Transverse colon (tissue), 4 donors: ENCODE measurements around the gene ATP1A4. TPM values are rescaled to one million over a fixed set of nuclear protein-coding genes. Genes with fewer than 3 reads are reported as not detected.

ENCODE experiments used
- DNase-seq: peaks from one replicate; pipeline ENCODE4 v3.0.0-alpha.2; 2019
- H3K27ac ChIP-seq, 4 donors: fragments of 200-600 bp; sonication (generic); 2 replicates each; pipeline ENCODE4 v1.5.1; 2016 to 2018; ENCODE audit warnings: inconsistent platforms in 4 of 4
- H3K27me3 ChIP-seq: fragments of 200-600 bp; sonication (generic); 2 replicates; pipeline ENCODE4 v1.5.1; 2017; ENCODE audit warnings: inconsistent platforms
- H3K36me3 ChIP-seq, 4 donors: fragments of 200-600 bp; sonication (generic); 2 replicates each; pipeline ENCODE4 v1.5.1; 2017 to 2019; ENCODE audit warnings: inconsistent platforms in 4 of 4
- H3K4me1 ChIP-seq, 4 donors: fragments of 200-600 bp; sonication (generic); 2 replicates each; pipeline ENCODE4 v1.5.1; 2017 to 2020; ENCODE audit warnings: inconsistent platforms in 4 of 4
- H3K4me3 ChIP-seq, 4 donors: fragments of 200-600 bp; sonication (generic); 1 replicate in 1 of 4; 2 replicates in 3 of 4; pipeline versions ENCODE4 v1.5.1 to v1.6.1; 2017 to 2019; ENCODE audit warnings: inconsistent platforms in 4 of 4
- H3K9me3 ChIP-seq, 2 donors: fragments of 200-600 bp; sonication (generic); 2 replicates each; pipeline ENCODE4 v1.5.1; 2017 to 2019; ENCODE audit warnings: inconsistent platforms in 2 of 2
- CTCF ChIP-seq, 5 experiments: fragments of 200-600 bp in 3 of 5; fragments of 450-650 bp in 2 of 5; sonication (generic) in 3 of 5; IDR thresholded peaks; 1 replicate in 2 of 5; 2 replicates in 3 of 5; pipeline ENCODE4 v1.5.1; 2016 to 2017; ENCODE audit warnings: antibody characterized with exemption in 5 of 5, inconsistent platforms in 3 of 5, mild to moderate bottlenecking in 2 of 5, moderate library complexity in 1 of 5
- EP300 ChIP-seq: sonication (generic); formaldehyde crosslinking; IDR thresholded peaks from one replicate; pipeline ENCODE4 v1.6.1; 2017; ENCODE audit warnings: antibody characterized with exemption, low read depth
- POLR2A ChIP-seq: fragments of 450-650 bp; IDR thresholded peaks from one replicate; pipeline ENCODE4 v1.6.1; 2016; ENCODE audit warnings: antibody characterized with exemption, mild to moderate bottlenecking, moderate library complexity
- POLR2AphosphoS5 ChIP-seq, 3 donors: sonication (generic); formaldehyde crosslinking; IDR thresholded peaks; one replicate each; pipeline ENCODE4 v1.6.1; 2016; ENCODE audit warnings: antibody characterized with exemption in 3 of 3
- WGBS, 2 donors: methylation state at CpG; one replicate each; pipeline ENCODE4 v1.1.5; 2018; ENCODE audit warnings: low coverage in 1 of 2; 5-methylcytosine and 5-hydroxymethylcytosine counted together
- in situ Hi-C, 4 donors: fragments of 200-750 bp; cut with MboI; loops; one replicate each; pipeline versions ENCODE4 v1.15.0 to v1.15.1; 2017; ENCODE audit warnings: low sequenced_read_pairs in 3 of 4, low pct_ligation_motif_present in 1 of 4, low pct_unique_long_range_greater_than_20kb in 1 of 4
- intact Hi-C: fragments of 100-400 bp; cut with DNase I; formaldehyde crosslinking; loops from one replicate; pipeline ENCODE4 v1.15.1; 2023; ENCODE audit warnings: low total_unique reads
- total RNA-seq, 4 donors: library from RNA; depleted of rRNA; stranded (reverse); fragments of >200 nt; gene quantifications; one replicate each; pipeline ENCODE4 v1.1.0, GENCODE V29; 2016

Gene ATP1A4
- total RNA-seq, 4 donors from 2014 or later = 0.20 TPM; not detected in 3

DNA sequence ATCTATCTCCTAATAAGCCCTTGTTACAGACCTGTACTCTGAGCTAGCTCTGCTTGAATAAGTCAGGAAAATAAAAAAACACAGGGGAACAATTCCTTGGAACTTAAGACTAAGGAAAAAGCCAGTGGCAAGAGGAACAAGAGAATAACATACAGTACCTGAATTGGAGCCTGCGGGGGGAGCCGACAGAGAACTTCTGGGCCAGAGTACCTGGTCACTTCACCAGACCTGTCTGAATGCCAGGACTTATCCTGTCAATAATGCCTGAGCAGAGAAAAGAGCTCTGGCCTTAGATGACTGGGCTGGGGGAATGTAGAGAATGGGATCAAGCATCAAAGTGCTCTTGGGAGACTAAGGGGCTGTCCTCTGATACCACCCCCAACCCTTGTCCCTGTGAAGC, 68.9 kb downstream of the ATP1A4 start:
- intact Hi-C loops (no loop called here), in situ Hi-C loops (no loop called here)
- H3K36me3 ChIP-seq = peaks cover 0 to 50% (median 22%) of the 10 kb centered on the region in 4 donors
- H3K4me3 ChIP-seq = no peak overlapping the region
- WGBS, 2 donors = 88 to 92% methylated on average over 2 of the region's 2 CpGs
- H3K4me1 ChIP-seq = peaks cover 17 to 30% (median 25%) of the 10 kb centered on the region in 4 donors
- no peaks in the 10 kb centered on the region for H3K27me3 ChIP-seq
- no peaks in the 10 kb centered on the region for H3K9me3 ChIP-seq
- no peak for DNase-seq
- no peak for TF ChIP-seq POLR2A
- TF ChIP-seq EP300 = no peak
- no peak for TF ChIP-seq POLR2AphosphoS5 (IDR thresholded peaks at IDR 0.05)
- TF ChIP-seq CTCF (IDR thresholded peaks at IDR 0.05) = no peak
- no peak overlapping the region for H3K27ac ChIP-seq

GRCh38 chr1:160221089-160221488, 69.7 kb downstream of the ATP1A4 start:
- H3K4me1 ChIP-seq = peaks cover 17 to 29% (median 25%) of the 10 kb centered on the region in 4 donors
- no peak overlapping the region for H3K27ac ChIP-seq
- in situ Hi-C loops (no loop called here), intact Hi-C loops (no loop called here)
- no peaks in the 10 kb centered on the region for H3K9me3 ChIP-seq
- H3K4me3 ChIP-seq = no peak overlapping the region
- H3K27me3 ChIP-seq = no peaks in the 10 kb centered on the region
- DNase-seq = no peak
- H3K36me3 ChIP-seq = peaks cover 0 to 55% (median 26%) of the 10 kb centered on the region in 4 donors
- TF ChIP-seq CTCF (IDR thresholded peaks at IDR 0.05) = no peak
- no peak for TF ChIP-seq EP300
- TF ChIP-seq POLR2A = no peak
- no peak for TF ChIP-seq POLR2AphosphoS5 (IDR thresholded peaks at IDR 0.05)

- Histone ChIP-seq H3K9me3 (no peaks in the 10 kb centered on the region), H3K27me3 (no peaks in the 10 kb centered on the region), H3K27ac (no peak overlapping the region), H3K36me3 (peaks cover 0 to 65% (median 27%) of the 10 kb centered on the region in 4 donors), H3K4me1 (peaks cover 11 to 21% (median 16%) of the 10 kb centered on the region in 4 donors), H3K4me3 (no peak overlapping the region)
- WGBS, 2 donors = 91 to 100% methylated on average over 3 of the region's 3 CpGs
- TF ChIP-seq POLR2A (no peak), POLR2AphosphoS5 (IDR thresholded peaks at IDR 0.05) (no peak), CTCF (IDR thresholded peaks at IDR 0.05) (no peak)
- no peak for DNase-seq
- in situ Hi-C loops = no loop called here
- intact Hi-C loops = no loop called here
These were observed 71.1 kb downstream of the ATP1A4 start for GRCh38 chr1:160222546-160222945.

- Histone ChIP-seq H3K9me3 (no peaks in the 10 kb centered on the region), H3K27ac (no peak overlapping the region), H3K4me3 (no peak overlapping the region), H3K4me1 (peaks cover 0 to under 1% (median 0%) of the 10 kb centered on the region in 4 donors), H3K27me3 (no peaks in the 10 kb centered on the region), H3K36me3 (peaks cover 0 to 86% (median 37%) of the 10 kb centered on the region in 4 donors)
- no peak for DNase-seq
- in situ Hi-C loops = no loop called here
- intact Hi-C loops = no loop called here
- TF ChIP-seq POLR2AphosphoS5 (IDR thresholded peaks at IDR 0.05) (no peak), CTCF (IDR thresholded peaks at IDR 0.05) (no peak), POLR2A (no peak), EP300 (no peak)
- 91 to 100% methylated on average over 1 to 2 of the region's 2 CpGs for WGBS, 2 donors
These were observed 73.2 kb downstream of the ATP1A4 start for GRCh38 chr1:160224606-160225005.
